GM18507 (cell line): ENCODE measurements around the gene CTU2.

Source experiments
- DNase-seq: peaks from one replicate; pipeline ENCODE4 v3.0.0; 2011; ENCODE audit warnings: low read depth; ENCODE audit not compliant: insufficient read length; ENCODE audit errors: extremely low spot score
- FAIRE-seq: peaks from 2 replicates; lab custom pipeline; 2011; peaks lifted over from hg19 to GRCh38; lab: Jason Lieb, UNC

Gene CTU2

GRCh38 chr16:88694221-88695087 is 11.8 kb upstream of the CTU2 start:
- DNase-seq (no peak), FAIRE-seq (no peak)

DNA sequence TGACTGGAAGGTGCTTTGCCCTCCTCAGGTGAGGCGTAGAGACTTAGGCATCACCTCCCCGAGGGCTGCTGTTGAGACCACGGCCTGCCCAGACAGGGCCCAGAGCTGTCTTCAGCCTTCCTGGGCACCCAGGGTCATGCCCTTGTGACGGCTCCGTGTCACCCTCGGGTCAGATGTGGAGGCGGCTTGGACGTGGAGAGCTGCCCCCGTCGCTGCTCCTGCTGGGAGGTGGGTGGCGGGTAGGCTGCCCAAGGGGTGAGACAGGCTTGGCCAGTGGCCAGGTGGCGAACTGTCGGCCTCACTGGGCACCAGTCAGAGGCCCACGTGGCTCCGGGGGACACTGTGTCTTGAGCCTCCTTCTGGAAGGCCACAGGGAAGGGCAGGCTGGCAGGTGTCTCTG is 11.1 kb upstream of the CTU2 start:
- FAIRE-seq: no peak
- DNase-seq: no peak

- FAIRE-seq: no peak
These were observed 10.6 kb upstream of the CTU2 start for GRCh38 chr16:88695753-88696152.

DNA sequence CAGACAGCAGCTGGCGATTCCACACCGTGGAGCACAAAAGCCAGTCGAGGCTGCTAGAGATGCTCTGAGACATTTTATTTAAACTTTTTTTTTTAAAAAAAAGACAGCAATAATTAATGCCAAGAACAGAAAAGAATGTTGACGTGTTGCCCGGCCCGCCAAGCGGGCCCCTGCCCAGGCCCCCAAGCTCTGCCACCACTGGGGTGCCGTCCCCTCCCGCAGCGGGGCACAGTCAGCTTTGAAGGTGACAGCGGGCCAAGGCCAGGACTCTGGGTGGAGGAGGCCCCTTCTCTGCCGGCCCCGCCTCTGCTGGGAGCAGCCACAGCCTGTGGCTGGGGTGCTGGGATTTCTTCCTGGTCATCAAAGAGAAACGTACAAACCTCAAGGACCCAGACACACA is 9.9 kb upstream of the CTU2 start:
- FAIRE-seq: no peak
- no peak for DNase-seq

More at GRCh38 chr16:88695753-88696152, 10.6 kb upstream of the CTU2 start:
- no peak for DNase-seq

GRCh38 chr16:88697116-88697830 is 9.0 kb upstream of the CTU2 start:
- DNase-seq (no peak), FAIRE-seq (no peak)

DNA sequence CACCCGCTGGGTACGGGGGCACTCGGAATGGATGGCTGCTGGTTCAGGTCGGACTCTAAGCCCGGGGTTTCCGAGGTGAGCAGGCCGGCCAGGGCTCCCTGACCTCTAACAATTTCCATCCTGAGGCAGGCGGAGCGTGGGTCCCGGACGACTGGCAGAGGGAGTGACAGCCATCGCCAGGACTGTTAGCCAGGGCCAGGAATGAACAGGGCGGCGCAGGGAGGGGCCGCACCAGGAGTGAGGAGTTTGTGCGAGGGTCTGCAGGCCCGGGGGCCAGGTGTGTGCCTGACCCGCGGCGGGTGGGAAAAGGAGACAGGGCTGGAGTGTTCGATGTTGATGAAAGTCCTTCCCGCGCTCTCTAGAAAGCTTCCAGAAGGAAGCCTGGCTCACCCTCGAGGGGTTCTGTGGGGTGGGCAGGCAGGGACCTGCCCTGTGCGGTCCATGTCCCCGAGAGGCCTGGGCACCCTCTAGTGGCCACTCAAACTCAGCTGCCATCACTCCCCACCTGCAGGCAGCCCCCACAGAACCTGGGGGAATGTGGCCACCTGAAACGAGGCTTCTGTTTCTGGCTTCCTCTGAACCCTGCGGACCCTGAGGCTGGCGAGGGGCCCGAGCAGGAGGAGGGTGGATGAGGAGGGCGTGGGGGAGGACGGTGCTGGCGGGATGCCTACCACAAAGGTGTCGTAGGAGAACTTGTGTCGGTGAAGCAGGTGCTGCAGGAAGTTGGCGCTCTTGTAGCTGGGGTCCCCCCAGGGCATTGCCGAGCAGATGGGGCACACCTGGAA is 8.3 kb upstream of the CTU2 start:
- FAIRE-seq (no peak), DNase-seq (no peak)

DNA sequence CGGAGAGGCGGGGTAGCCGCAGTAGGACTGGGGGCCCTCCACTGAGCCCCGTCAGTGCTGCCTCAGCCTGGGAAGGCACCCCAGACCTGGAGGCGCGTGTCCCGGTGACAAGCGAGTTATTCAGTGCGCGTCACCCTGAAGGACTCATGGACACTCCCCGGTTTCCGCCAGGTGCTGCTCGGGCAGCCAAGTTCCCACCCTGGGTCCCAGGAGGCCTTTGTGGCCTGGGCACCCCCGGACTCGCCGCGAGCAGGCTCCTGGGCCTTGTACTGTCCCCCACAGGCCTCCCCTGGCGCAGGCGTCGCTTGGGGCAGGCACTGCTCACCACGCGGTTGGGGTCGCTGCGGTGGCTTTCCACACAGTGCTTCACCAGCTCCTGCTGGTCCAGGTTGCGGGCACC is 7.7 kb upstream of the CTU2 start:
- FAIRE-seq: no peak
- no peak for DNase-seq

DNA sequence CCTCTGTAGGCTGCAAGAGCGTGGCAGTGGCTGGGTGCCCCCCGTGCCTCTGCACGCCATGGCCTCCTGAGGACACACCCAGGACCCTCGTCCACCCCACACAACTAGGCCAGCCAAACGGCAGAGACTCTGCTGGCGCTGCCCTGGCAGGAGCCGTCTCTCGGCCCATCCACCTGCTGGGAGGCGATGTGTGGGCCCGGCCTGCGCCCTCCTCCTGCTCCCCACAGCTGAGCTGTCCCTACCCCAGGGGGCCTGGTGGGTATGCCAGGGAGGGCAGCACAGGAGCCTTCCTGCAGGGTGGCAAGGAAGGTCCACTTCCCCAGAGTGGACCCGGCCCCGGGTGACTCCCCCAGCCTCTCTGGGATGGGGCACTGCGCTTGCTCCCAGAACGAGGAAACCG is 7.1 kb upstream of the CTU2 start:
- FAIRE-seq (no peak), DNase-seq (no peak)

- no peak for FAIRE-seq
- DNase-seq: no peak
These were observed 6.0 kb upstream of the CTU2 start for GRCh38 chr16:88700322-88700635.

DNA sequence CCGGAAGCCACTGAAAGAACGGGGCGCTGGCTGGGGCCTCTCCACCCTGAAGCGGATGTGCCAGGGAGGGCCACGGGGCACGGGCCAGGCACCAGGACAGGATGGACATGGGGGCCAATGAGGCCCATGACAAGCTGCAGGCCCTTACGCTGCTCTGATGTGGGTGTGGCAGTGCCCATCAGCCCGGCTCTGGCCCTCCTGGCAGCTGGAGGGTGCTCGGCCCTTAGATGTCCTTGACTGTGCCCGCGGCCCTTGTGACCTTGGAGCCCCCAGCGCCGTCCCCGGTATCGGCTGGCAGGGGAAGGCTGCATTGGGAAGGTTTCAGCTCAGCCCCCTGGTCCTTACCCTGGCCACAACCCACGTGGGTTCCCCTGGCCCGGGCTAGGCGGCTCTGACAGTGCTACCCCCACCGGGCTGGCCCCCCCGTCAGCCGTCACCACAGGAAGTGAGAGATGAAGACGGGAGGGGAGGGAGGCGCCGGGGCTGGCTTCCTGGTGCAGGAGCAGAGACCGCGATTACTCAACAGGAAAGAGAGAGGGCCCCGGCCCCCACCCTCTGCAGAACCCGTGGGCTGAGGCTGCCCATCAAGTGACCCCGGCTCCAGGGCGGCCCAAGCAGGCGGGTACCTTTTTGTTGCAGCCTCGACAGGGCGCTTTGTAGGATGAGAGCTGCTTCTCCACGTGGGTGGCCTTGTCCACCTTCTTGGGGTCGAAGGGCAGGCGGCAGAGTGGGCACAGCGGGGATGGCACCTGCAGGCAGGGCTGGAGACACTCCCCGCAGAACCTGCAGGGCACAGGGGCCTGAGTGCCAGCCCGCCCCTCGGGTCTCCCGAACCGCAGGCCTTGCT is 5.4 kb upstream of the CTU2 start:
- DNase-seq: peak; percentile 82
- peak; percentile 97 for FAIRE-seq

DNA sequence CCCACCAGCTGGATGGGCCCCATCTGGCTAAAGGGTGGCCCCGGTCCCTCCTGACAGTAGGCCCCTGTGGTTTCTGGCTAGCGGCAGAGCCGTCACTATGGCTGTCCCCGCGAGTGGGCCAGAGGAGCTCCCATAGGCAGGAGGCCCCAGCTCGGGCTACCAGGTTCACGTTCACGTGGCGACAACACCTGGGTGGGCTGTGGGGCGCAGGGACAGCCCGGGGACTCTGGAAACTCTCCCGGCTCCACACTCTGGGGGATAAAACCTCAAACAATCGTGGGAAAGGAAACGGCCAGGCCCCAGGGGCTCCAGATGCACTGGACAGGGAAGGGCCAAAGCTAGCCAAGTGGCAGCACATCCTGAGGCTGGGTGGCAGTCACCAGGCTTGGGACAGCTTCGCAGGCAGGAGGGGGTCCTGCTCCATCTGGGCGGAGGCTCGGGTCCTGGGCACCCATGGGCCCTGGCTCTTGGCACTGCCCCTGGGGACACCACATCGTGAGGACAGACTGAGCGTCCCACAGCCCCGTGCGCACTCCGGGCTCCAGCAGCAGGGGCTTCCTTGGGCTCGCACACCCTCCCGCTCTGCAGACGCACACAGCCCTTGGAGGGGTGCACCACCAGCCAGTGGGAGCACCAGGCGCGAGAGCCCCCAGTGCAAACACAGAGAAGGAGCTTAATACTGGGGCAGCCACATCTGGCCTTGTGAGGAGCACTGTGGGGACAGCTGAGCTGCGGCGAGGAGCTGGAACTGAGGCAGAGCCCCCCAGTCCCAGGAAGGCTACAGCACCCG is 4.5 kb upstream of the CTU2 start:
- no peak for FAIRE-seq
- DNase-seq: no peak

- FAIRE-seq: no peak
- DNase-seq: no peak
These were observed 3.7 kb upstream of the CTU2 start for GRCh38 chr16:88702371-88703210.

DNA sequence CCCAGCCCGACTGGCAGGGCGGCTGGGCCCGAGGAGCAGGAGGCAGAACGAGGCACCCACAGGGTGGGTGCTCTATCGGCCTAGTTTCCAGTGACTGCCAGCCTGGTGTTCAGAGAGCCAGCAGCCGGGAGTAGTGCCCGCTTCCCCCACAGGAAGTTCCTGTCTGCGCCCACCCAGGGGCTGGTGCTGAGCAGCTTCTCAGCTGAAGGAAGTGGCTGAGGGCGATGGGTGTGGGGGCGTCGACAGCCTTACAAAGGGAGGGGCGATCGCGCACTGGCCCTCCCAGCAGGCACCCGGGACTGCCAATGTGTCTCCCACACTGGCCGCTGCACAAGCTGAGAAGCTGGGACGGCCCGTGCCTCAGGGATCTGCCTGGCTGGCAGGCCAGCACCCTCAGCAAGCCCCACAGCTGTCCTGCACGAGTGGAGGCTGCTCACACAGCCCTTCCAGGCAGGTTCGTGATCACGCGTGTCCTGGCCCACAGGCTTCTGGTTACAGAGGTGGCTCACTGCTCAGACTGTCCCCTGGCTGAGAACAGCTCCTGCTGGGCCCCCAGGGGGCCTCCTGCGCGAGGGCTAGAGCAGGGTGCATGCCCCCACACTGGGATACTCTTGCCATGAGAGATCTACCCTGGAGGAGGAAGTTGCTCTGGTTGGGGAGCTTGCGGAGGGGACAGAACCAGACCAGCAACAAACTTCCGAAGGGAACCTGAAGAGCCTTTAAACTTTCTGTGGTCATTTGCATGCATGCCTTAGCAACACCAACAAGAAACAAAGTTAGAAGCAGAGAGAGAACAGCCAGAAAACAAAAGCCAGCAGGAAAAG is 2.6 kb upstream of the CTU2 start:
- DNase-seq (no peak), FAIRE-seq (peak; percentile 91)

GRCh38 chr16:88705076-88705684 is 1.1 kb upstream of the CTU2 start:
- peak; percentile 29 for FAIRE-seq
- no peak for DNase-seq

DNA sequence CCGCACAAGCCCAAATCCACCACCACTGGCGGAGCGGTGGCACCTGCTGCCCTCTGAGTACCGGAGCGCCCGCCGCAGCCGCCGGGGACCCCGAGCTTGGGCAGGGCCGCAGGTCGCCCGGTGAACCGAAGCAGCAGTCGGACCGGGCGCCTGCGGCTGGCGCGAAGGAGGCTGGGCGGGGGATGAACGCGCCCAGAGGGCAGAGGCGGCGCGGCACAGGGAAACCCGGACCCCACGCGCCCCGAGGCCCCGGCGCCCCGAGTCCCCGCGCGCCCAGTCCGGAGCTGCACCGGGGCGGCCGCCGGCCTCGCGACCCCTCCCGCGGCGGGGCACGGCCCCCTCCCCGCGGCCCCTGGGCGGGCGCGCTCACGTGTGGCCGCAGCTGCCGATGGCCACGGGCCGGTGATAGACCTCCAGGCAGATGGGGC is 488 bp upstream of the CTU2 start:
- FAIRE-seq (no peak), DNase-seq (no peak)

DNA sequence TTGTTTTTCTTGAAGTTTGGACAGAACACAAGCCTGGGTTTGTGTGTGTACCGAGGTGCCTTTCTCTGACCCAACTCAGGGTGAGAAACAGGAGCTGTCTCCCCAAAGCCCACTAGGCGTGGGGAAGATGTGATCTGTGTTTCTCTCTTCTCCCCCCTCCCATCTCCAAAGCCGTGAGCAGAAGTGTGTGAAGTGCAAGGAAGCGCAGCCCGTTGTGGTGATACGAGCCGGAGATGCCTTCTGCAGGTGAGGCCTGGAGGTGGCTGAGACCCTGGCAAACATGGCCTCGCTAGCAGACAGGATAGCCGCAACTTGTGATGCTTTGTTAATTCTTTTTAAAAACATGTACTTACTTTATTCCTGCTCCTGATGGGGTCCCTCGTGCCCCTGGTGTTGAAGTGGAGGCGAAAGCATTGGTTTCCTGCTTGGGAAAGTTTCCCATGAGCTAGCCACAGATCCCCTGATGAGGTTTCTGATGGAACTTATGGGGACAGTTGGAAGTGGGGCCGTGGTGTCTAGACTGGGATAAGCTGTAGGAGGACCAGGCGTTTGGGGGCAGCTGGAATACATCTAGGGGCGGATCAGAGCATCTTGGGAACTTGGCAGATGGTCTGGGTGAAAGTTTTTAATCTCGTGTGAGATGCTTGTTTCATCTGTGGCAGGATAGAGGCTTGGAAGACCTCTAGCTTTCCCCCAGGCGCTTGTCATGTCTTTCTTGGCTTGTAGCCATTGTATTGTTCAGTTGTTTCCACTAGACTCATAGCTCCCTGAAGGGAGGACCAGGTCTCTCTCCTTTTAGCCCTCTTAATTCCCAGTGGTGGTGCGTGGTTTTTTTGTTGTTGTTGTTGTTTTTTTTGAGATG is 893 bp downstream of the CTU2 start:
- DNase-seq (no peak), FAIRE-seq (no peak)
